CD4-positive, alpha-beta memory T cell (primary cell): Measurements from ENCODE around the gene ELMO2. TPM values are rescaled to one million over a fixed set of nuclear protein-coding genes. Genes with fewer than 3 reads are reported as not detected.
A peak's percentile ranks its signal among the peaks of the same experiment; 100 is the strongest.
"Not testable (repeated sequence)": the region's sequence is repeated elsewhere in the genome, so short reads cannot be mapped to it uniquely, and the experiment has no call there.

Experiments used
- CTCF ChIA-PET: fragments of 350-600 bp; sonication (Branson Sonifier 250); formaldehyde crosslinking; loops from one replicate; lab custom pipeline; 2021; ENCODE audit warnings: inconsistent platforms; ENCODE audit not compliant: partially characterized antibody; lab: Charles Lee
- POLR2A ChIA-PET: fragments of 350-600 bp; sonication (Branson Sonifier 250); formaldehyde crosslinking; loops from one replicate; lab custom pipeline; 2021; ENCODE audit not compliant: partially characterized antibody; lab: Charles Lee
- DNase-seq, 5 donors: peaks; one replicate each; pipeline versions ENCODE4 v3.0.0 to v3.0.0-alpha.2; 2020 to 2022; ENCODE audit warnings: mixed read lengths in 1 of 5
- H3K27ac ChIP-seq: one replicate; pipeline ENCODE4 v1.7.0; 2013; ENCODE audit warnings: low read depth, low read length
- H3K27me3 ChIP-seq: 2 replicates; pipeline ENCODE4 v1.7.0; 2013; ENCODE audit warnings: mild to moderate bottlenecking, low read length, moderate library complexity; ENCODE audit not compliant: insufficient read depth
- H3K36me3 ChIP-seq: 2 replicates; pipeline ENCODE4 v1.7.0; 2013; ENCODE audit warnings: mild to moderate bottlenecking, low read length, moderate library complexity; ENCODE audit not compliant: insufficient read depth
- H3K4me1 ChIP-seq: 2 replicates; pipeline ENCODE4 v1.7.0; 2013; ENCODE audit warnings: mild to moderate bottlenecking, low read length, moderate library complexity; ENCODE audit not compliant: insufficient read depth
- H3K4me3 ChIP-seq, 2 donors: one replicate each; pipeline ENCODE4 v1.7.0; 2013; ENCODE audit warnings: low read length in 2 of 2, mild to moderate bottlenecking in 1 of 2
- H3K9me3 ChIP-seq, 2 donors: one replicate each; pipeline ENCODE4 v1.7.0; 2013; ENCODE audit warnings: low read length in 2 of 2, control low read depth in 1 of 2; ENCODE audit not compliant: control insufficient read depth in 1 of 2
- H3K27ac Mint-ChIP-seq, 7 donors: one replicate each; pipeline ENCODE4 v1.8.0; 2020 to 2021; ENCODE audit warnings: mixed read lengths in 7 of 7, mild to moderate bottlenecking in 6 of 7, inconsistent platforms in 3 of 7, moderate library complexity in 3 of 7
- H3K27me3 Mint-ChIP-seq, 2 donors: one replicate each; pipeline ENCODE4 v1.8.0; 2020 to 2021; ENCODE audit warnings: mixed read lengths in 2 of 2
- H3K36me3 Mint-ChIP-seq, 2 donors: one replicate each; pipeline ENCODE4 v1.8.0; 2020 to 2021; ENCODE audit warnings: mixed read lengths in 2 of 2, inconsistent platforms in 1 of 2, mild to moderate bottlenecking in 1 of 2
- H3K4me1 Mint-ChIP-seq, 4 donors: one replicate each; pipeline ENCODE4 v1.8.0; 2020 to 2021; ENCODE audit warnings: mixed read lengths in 4 of 4, mild to moderate bottlenecking in 1 of 4
- H3K4me3 Mint-ChIP-seq, 8 donors: one replicate each; pipeline ENCODE4 v1.8.0; 2020 to 2021; ENCODE audit warnings: mixed read lengths in 8 of 8, mild to moderate bottlenecking in 7 of 8, moderate library complexity in 6 of 8, inconsistent platforms in 3 of 8
- H3K9me3 Mint-ChIP-seq, 8 donors: one replicate each; pipeline ENCODE4 v1.8.0; 2020 to 2021; ENCODE audit warnings: mixed read lengths in 8 of 8, mild to moderate bottlenecking in 5 of 8, inconsistent platforms in 3 of 8, moderate library complexity in 1 of 8
- intact Hi-C: fragments of 100-400 bp; cut with micrococcal nuclease; formaldehyde crosslinking; loops from one replicate; pipeline ENCODE4 v1.15.1; 2023
- polyA plus RNA-seq, 2 donors: library from polyadenylated mRNA; unstranded; fragments of 300-500 nt; fragmentation: Illumina TruSeq; gene quantifications; one replicate each; pipeline ENCODE4 v1.2.3, GENCODE V29; 2021
- total RNA-seq, 2 experiments: library from RNA; stranded (reverse); gene quantifications; one replicate each; pipeline ENCODE4 v1.2.3, GENCODE V29; 2021

ELMO2 gene
- total and polyA plus RNA-seq, 4 experiments from 2014 or later, result 52.5 to 98.9 (median 67.9) TPM

DNA sequence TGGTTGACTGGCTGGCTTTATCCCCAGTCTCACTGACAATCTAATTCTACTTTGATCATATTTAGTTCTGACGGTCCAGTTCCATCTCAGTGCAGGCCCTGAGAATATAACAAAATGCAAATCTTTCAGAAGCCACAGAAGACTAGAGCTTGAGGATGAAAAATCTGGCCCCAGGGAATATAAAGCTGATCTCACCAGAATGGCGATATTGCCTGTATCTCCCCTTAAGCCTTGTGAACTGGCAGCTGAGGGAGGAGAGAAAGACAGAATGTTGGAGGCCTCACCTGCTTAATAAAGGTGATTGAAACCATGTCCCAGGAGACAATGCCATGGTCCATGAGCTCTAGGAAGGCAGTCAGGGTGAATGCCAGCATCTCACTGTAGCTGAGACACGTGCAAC, 19.4 kb downstream of the ELMO2 start:
- H3K4me3 Mint-ChIP-seq, H3K9me3 ChIP-seq, H3K27ac ChIP-seq, intact Hi-C loops, H3K27me3 Mint-ChIP-seq, H3K4me1 Mint-ChIP-seq, DNase-seq, H3K27me3 ChIP-seq, H3K4me3 ChIP-seq, H3K4me1 ChIP-seq, H3K9me3 Mint-ChIP-seq: not testable (repeated sequence)
- ChIA-PET CTCF (interaction anchor here (1.1 to 1.4 kb wide), 3 partner anchors 9 to 38 kb away, joined by 3 read pairs; no protein-coding TSS in a partner anchor), POLR2A (interaction anchor here (2.6 kb wide), 1 partner anchor 20 kb away, joined by 8 read pairs; the partner anchor contains the start of gene ELMO2)
- Mint-ChIP-seq H3K36me3 (peaks cover 71 to 82% of the 10 kb centered on the region in 2 donors), H3K27ac (peak overlapping the region in 2 of 7 donors; percentile 47 to 59)
- peaks cover 91% of the 10 kb centered on the region for H3K36me3 ChIP-seq

GRCh38 chr20:46378412-46379009, 27.9 kb downstream of the ELMO2 start:
- Mint-ChIP-seq H3K27me3 (no peaks in the 10 kb centered on the region), H3K36me3 (peaks cover 69 to 85% of the 10 kb centered on the region in 2 donors), H3K4me1 (peaks cover 0 to 7% (median under 1%) of the 10 kb centered on the region in 4 donors), H3K9me3 (no peaks in the 10 kb centered on the region), H3K27ac (peak overlapping the region in 5 of 7 donors; percentile 6 to 83 (median 59)), H3K4me3 (no peak overlapping the region)
- no peak overlapping the region for H3K27ac ChIP-seq
- H3K4me1 ChIP-seq, result no peaks in the 10 kb centered on the region
- no peak overlapping the region for H3K4me3 ChIP-seq
- H3K27me3 ChIP-seq, result no peaks in the 10 kb centered on the region
- peaks cover 82% of the 10 kb centered on the region for H3K36me3 ChIP-seq
- intact Hi-C loops, result no loop called here
- no peaks in the 10 kb centered on the region for H3K9me3 ChIP-seq
- ChIA-PET CTCF (interaction anchor here (0.9 to 1.2 kb wide), 2 partner anchors 8 to 30 kb away, joined by 3 to 4 read pairs; no protein-coding TSS in a partner anchor), POLR2A (interaction anchor here (0.6 to 1.6 kb wide), 2 partner anchors 15 to 324 kb away, joined by 3 to 5 read pairs; no protein-coding TSS in a partner anchor)
- DNase-seq, result no peak

- no peak overlapping the region for H3K4me3 ChIP-seq
- no peaks in the 10 kb centered on the region for H3K9me3 ChIP-seq
- H3K27me3 Mint-ChIP-seq, result no peaks in the 10 kb centered on the region
- ChIA-PET CTCF (interaction anchor here (1.2 to 1.5 kb wide), 2 partner anchors 29 to 31 kb away, joined by 3 read pairs; no protein-coding TSS in a partner anchor), POLR2A (interaction anchor here (0.8 kb wide), 1 partner anchor 13 kb away, joined by 3 read pairs; no protein-coding TSS in a partner anchor)
- no peak overlapping the region for H3K4me3 Mint-ChIP-seq
- no peaks in the 10 kb centered on the region for H3K9me3 Mint-ChIP-seq
- peaks cover 82% of the 10 kb centered on the region for H3K36me3 ChIP-seq
- H3K27ac Mint-ChIP-seq, result peak overlapping the region in 5 of 7 donors; percentile 6 to 86 (median 71)
- intact Hi-C loops, result no loop called here
- peaks cover 69 to 85% of the 10 kb centered on the region in 2 donors for H3K36me3 Mint-ChIP-seq
- H3K27me3 ChIP-seq, result no peaks in the 10 kb centered on the region
- peaks cover 0 to 7% (median 0%) of the 10 kb centered on the region in 4 donors for H3K4me1 Mint-ChIP-seq
- no peak for DNase-seq
- no peaks in the 10 kb centered on the region for H3K4me1 ChIP-seq
- no peak overlapping the region for H3K27ac ChIP-seq
Measured at GRCh38 chr20:46377518-46377917, 28.9 kb downstream of the ELMO2 start.

- DNase-seq, result no peak
- H3K4me3 Mint-ChIP-seq, result no peak overlapping the region
- intact Hi-C loops, result no loop called here
- Histone ChIP-seq H3K27me3 (no peaks in the 10 kb centered on the region), H3K27ac (no peak overlapping the region), H3K9me3 (no peaks in the 10 kb centered on the region), H3K4me3 (no peak overlapping the region), H3K36me3 (peaks cover 82% of the 10 kb centered on the region), H3K4me1 (no peaks in the 10 kb centered on the region)
- H3K27ac Mint-ChIP-seq, result peak overlapping the region in 6 of 7 donors; percentile 26 to 87 (median 69)
- H3K9me3 Mint-ChIP-seq, result no peaks in the 10 kb centered on the region
- peaks cover 69 to 85% of the 10 kb centered on the region in 2 donors for H3K36me3 Mint-ChIP-seq
- ChIA-PET CTCF (interaction anchor here (0.6 to 1.5 kb wide), 2 partner anchors 32 to 261 kb away, joined by 3 read pairs; no protein-coding TSS in a partner anchor), POLR2A (no interaction called here)
- H3K4me1 Mint-ChIP-seq, result peaks cover 0 to 7% (median 0%) of the 10 kb centered on the region in 4 donors
- H3K27me3 Mint-ChIP-seq, result no peaks in the 10 kb centered on the region
Measured at GRCh38 chr20:46376196-46376785, 30.1 kb downstream of the ELMO2 start.

GRCh38 chr20:46375771-46376170, 30.6 kb downstream of the ELMO2 start:
- H3K36me3 ChIP-seq, result peaks cover 83% of the 10 kb centered on the region
- Mint-ChIP-seq H3K27ac (peak overlapping the region in 3 of 7 donors; percentile 37 to 65 (median 53)), H3K9me3 (no peaks in the 10 kb centered on the region), H3K4me1 (peaks cover 0 to 7% (median 0%) of the 10 kb centered on the region in 4 donors), H3K27me3 (no peaks in the 10 kb centered on the region), H3K4me3 (no peak overlapping the region), H3K36me3 (peaks cover 70 to 85% of the 10 kb centered on the region in 2 donors)
- ChIA-PET POLR2A (interaction anchor here (1.5 kb wide), 1 partner anchor 12 kb away, joined by 6 read pairs; no protein-coding TSS in a partner anchor), CTCF (no interaction called here)
- intact Hi-C loops, result no loop called here
- no peaks in the 10 kb centered on the region for H3K9me3 ChIP-seq
- H3K27me3 ChIP-seq, result no peaks in the 10 kb centered on the region
- no peak overlapping the region for H3K4me3 ChIP-seq
- DNase-seq, result no peak
- H3K27ac ChIP-seq, result no peak overlapping the region
- H3K4me1 ChIP-seq, result no peaks in the 10 kb centered on the region

- Histone ChIP-seq H3K27ac (no peak overlapping the region), H3K4me1 (no peaks in the 10 kb centered on the region), H3K4me3 (no peak overlapping the region), H3K27me3 (no peaks in the 10 kb centered on the region), H3K36me3 (peaks cover 85% of the 10 kb centered on the region), H3K9me3 (no peaks in the 10 kb centered on the region)
- Mint-ChIP-seq H3K4me3 (no peak overlapping the region), H3K36me3 (peaks cover 74 to 90% of the 10 kb centered on the region in 2 donors), H3K27ac (peak overlapping the region in 4 of 7 donors; percentile 60 to 88 (median 76)), H3K27me3 (no peaks in the 10 kb centered on the region), H3K4me1 (peaks cover 0 to 3% (median 0%) of the 10 kb centered on the region in 4 donors), H3K9me3 (no peaks in the 10 kb centered on the region)
- no peak for DNase-seq
- intact Hi-C loops, result no loop called here
- ChIA-PET CTCF (interaction anchor here (0.7 to 1.7 kb wide), 3 partner anchors 20 to 26 kb away, joined by 3 to 4 read pairs (median 3); no protein-coding TSS in a partner anchor), POLR2A (interaction anchor here (0.8 to 2.8 kb wide), 4 partner anchors 9 to 491 kb away, joined by 3 to 14 read pairs (median 4); no protein-coding TSS in a partner anchor)
Measured at GRCh38 chr20:46374383-46374782, 32.0 kb downstream of the ELMO2 start.

DNA sequence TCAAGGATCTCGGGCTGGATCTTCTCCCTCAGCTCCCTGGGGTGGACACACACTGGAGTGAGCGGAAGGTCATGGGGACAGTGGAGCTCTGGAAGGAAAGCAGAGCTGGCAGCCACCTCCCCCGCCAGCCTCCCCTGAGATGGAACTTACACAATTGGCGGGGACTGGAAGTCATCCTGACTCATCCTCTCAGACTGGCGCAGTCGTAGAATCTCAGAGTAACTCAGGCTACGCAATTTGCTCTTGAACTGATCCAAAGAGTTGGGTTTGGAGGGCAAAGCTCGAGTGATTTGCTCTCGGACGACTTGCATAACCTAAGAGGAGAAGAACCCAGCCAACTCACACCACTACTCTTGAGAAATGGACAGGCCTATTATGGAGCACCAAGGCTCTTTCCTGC, 34.8 kb downstream of the ELMO2 start:
- no peaks in the 10 kb centered on the region for H3K27me3 ChIP-seq
- no peak overlapping the region for H3K27ac ChIP-seq
- peaks cover 74 to 94% of the 10 kb centered on the region in 2 donors for H3K36me3 Mint-ChIP-seq
- no peak for DNase-seq
- peaks cover 3 to 13% (median 9%) of the 10 kb centered on the region in 4 donors for H3K4me1 Mint-ChIP-seq
- ChIA-PET POLR2A (interaction anchor here (2.8 kb wide), 1 partner anchor 8 kb away, joined by 14 read pairs; no protein-coding TSS in a partner anchor), CTCF (no interaction called here)
- peak overlapping the region in 1 of 7 donors; percentile 79 for H3K27ac Mint-ChIP-seq
- H3K9me3 Mint-ChIP-seq, result no peaks in the 10 kb centered on the region
- intact Hi-C loops, result no loop called here
- H3K4me3 Mint-ChIP-seq, result no peak overlapping the region
- no peaks in the 10 kb centered on the region for H3K9me3 ChIP-seq
- no peaks in the 10 kb centered on the region for H3K27me3 Mint-ChIP-seq
- no peak overlapping the region for H3K4me3 ChIP-seq
- H3K4me1 ChIP-seq, result peaks cover 8% of the 10 kb centered on the region
- peaks cover 86% of the 10 kb centered on the region for H3K36me3 ChIP-seq
